Breast epithelium (tissue), 4 donors: ENCODE results near the gene CD84. TPM values are rescaled to one million over a fixed set of nuclear protein-coding genes. Genes with fewer than 3 reads are reported as not detected.

Experiments used
- DNase-seq, 2 donors: peaks; one replicate each; pipeline ENCODE4 v3.0.0-alpha.2; 2019; ENCODE audit warnings: low spot score in 2 of 2
- H3K27ac ChIP-seq, 2 donors: fragments of 200-600 bp; sonication (generic) in 1 of 2; one replicate each; pipeline ENCODE4 v1.5.1; 2016 to 2019; ENCODE audit warnings: mild to moderate bottlenecking in 1 of 2
- H3K27me3 ChIP-seq, 2 donors: fragments of 200-600 bp; sonication (generic) in 1 of 2; one replicate each; pipeline versions ENCODE4 v1.5.1 to v1.6.0; 2017 to 2019; ENCODE audit warnings: control low read depth in 1 of 2, mild to moderate bottlenecking in 1 of 2
- H3K36me3 ChIP-seq: fragments of 200-600 bp; one replicate; pipeline ENCODE4 v1.5.1; 2019
- H3K4me1 ChIP-seq, 2 donors: fragments of 200-600 bp; sonication (generic); one replicate each; pipeline ENCODE4 v1.5.1; 2016 to 2019; ENCODE audit warnings: control low read depth in 1 of 2
- H3K4me3 ChIP-seq, 3 donors: fragments of 200-600 bp; sonication (generic); 1 replicate in 2 of 3; 2 replicates in 1 of 3; pipeline ENCODE4 v1.5.1; 2016 to 2019; ENCODE audit warnings: mild to moderate bottlenecking in 3 of 3, moderate library complexity in 2 of 3
- H3K9me3 ChIP-seq, 2 donors: fragments of 200-600 bp; sonication (generic) in 1 of 2; one replicate each; pipeline ENCODE4 v1.5.1; 2016 to 2019; ENCODE audit warnings: control low read depth in 1 of 2
- POLR2A ChIP-seq: fragments of 450-650 bp; IDR thresholded peaks from one replicate; pipeline ENCODE4 v1.6.1; 2016; ENCODE audit warnings: antibody characterized with exemption, mild to moderate bottlenecking, moderate library complexity
- POLR2AphosphoS5 ChIP-seq, 3 donors: sonication (generic); formaldehyde crosslinking; IDR thresholded peaks; one replicate each; pipeline ENCODE4 v1.6.1; 2017; ENCODE audit warnings: antibody characterized with exemption in 3 of 3
- intact Hi-C: fragments of 100-400 bp; cut with DNase I; formaldehyde crosslinking; loops from one replicate; pipeline ENCODE4 v1.15.1; 2023; ENCODE audit warnings: low total_unique reads
- total RNA-seq, 3 donors: library from RNA; depleted of rRNA; stranded (reverse); fragments of >200 nt; gene quantifications; one replicate each; pipeline ENCODE4 v1.1.0, GENCODE V29; 2016
- TF ChIP-seq, protein P1 (sequence below), 3 donors: fragments of 450-650 bp; IDR thresholded peaks; one replicate each; pipeline ENCODE4 v1.5.1; 2016 to 2017; ENCODE audit warnings: antibody characterized with exemption in 3 of 3, mild to moderate bottlenecking in 3 of 3, moderate library complexity in 3 of 3

CD84 gene
- total RNA-seq, 3 donors from 2014 or later: 2.3 to 17.0 (median 9.8) TPM

DNA sequence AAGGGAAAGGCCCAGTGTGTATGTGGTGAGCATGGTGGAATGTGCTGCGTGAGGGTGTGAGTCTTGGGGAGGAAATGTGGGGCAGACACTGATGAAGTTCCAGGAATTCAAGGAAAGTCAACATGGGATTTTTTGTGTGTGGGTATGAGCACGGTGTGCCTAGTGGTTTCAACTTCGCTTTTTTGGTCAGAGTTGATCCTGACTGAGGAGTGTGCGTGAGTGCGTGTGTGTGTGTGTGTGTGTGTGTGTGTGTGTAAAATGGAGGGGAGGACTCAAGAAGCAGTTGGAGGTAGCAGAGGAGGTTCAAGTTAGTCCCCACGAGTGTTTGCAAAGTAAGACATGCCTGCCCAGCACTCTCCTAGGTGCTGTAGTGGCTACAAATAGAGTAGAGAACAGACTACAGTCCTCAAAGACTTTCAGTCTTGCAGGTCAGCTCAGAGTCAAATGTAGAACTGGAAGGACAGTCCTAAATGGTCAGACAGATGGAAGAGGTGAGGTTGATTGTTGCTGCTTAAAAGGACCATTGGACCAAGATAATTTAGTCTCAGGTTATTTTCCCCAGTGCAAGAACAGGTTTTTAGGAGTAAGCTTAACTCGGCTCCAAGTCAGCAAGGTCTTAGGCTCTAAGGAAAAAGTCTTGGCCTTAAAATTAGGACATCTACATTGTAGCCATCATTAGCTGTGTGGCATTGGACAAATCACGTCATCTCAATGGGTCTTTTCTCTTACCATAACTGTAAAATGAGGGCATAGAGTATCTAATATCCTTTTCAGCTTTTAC, 42.5 kb upstream of the CD84 start:
- no peak for DNase-seq
- H3K27ac ChIP-seq: no peak overlapping the region
- no peaks in the 10 kb centered on the region for H3K27me3 ChIP-seq
- H3K36me3 ChIP-seq: no peaks in the 10 kb centered on the region
- no peak overlapping the region for H3K4me3 ChIP-seq
- intact Hi-C loops: no loop called here
- H3K4me1 ChIP-seq: no peaks in the 10 kb centered on the region
- no peak for TF ChIP-seq POLR2A
- TF ChIP-seq POLR2AphosphoS5 (IDR thresholded peaks at IDR 0.05): no peak
- TF ChIP-seq, protein P1, sequence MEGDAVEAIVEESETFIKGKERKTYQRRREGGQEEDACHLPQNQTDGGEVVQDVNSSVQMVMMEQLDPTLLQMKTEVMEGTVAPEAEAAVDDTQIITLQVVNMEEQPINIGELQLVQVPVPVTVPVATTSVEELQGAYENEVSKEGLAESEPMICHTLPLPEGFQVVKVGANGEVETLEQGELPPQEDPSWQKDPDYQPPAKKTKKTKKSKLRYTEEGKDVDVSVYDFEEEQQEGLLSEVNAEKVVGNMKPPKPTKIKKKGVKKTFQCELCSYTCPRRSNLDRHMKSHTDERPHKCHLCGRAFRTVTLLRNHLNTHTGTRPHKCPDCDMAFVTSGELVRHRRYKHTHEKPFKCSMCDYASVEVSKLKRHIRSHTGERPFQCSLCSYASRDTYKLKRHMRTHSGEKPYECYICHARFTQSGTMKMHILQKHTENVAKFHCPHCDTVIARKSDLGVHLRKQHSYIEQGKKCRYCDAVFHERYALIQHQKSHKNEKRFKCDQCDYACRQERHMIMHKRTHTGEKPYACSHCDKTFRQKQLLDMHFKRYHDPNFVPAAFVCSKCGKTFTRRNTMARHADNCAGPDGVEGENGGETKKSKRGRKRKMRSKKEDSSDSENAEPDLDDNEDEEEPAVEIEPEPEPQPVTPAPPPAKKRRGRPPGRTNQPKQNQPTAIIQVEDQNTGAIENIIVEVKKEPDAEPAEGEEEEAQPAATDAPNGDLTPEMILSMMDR (IDR thresholded peaks at IDR 0.05): no peak
- H3K9me3 ChIP-seq: no peaks in the 10 kb centered on the region

DNA sequence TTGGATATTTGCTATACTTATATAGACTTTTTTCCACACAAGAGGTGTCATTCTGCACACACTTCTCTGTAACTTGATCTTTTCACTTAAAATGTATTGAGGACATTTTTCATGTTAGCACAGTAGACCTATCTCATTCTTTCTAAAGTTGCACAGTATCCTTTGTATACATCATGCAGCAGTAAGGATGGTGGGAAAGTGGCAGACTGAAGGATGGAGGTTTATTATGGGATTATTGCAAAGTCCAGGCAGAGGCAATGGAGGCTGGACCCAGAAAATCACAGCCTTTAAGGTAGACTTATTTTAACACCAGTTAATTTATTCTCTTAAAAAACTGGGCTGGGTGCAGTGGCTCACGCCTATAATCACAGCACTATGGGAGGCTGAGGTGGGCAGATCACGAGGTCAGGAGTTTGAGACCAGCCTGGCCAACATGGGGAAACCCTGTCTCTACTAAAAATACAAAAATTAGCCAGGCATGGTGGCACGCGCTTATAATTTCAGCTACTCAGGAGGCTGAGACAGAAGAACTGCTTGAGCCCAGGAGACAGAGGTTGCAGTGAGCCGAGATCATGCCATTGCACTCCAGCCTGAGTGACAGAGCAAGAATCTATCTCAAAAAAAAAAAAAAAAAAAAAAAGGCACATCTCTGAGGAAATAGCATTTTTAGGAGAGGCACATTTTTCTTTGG, 41.8 kb upstream of the CD84 start:
- no peaks in the 10 kb centered on the region for H3K27me3 ChIP-seq
- DNase-seq: no peak
- H3K9me3 ChIP-seq: no peaks in the 10 kb centered on the region
- no peak overlapping the region for H3K27ac ChIP-seq
- intact Hi-C loops: no loop called here
- no peak overlapping the region for H3K4me3 ChIP-seq
- no peaks in the 10 kb centered on the region for H3K36me3 ChIP-seq
- H3K4me1 ChIP-seq: no peaks in the 10 kb centered on the region
- no peak for TF ChIP-seq POLR2A
- TF ChIP-seq, protein P1 (IDR thresholded peaks at IDR 0.05): no peak
- TF ChIP-seq POLR2AphosphoS5 (IDR thresholded peaks at IDR 0.05): no peak

DNA sequence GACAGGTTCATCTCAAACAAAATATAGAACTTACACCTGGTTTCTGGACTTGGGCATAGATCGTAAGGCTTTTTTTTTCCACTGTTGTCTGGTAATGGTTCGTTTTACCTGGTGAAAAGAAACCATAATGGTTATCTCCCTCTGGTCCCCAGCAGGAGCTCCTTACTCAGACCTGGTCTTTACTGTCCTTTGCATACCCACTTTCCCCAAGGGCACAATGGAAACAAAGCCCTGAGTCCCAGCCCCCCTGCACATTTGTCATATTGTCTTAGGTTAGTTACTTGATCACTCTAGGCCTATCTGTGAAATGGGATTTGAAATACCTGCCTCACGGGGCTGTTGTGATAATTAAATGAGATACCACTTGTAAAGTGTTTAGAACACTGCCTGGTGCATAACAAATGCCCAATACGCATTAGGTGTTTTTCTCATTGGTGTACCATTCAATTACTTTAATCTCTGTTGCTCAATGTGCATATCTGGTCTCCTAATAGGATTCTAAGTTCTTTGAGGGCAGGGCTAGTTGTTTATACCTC, 40.5 kb upstream of the CD84 start:
- H3K36me3 ChIP-seq: no peaks in the 10 kb centered on the region
- no peak for TF ChIP-seq POLR2AphosphoS5 (IDR thresholded peaks at IDR 0.05)
- TF ChIP-seq, protein P1 (IDR thresholded peaks at IDR 0.05): no peak
- TF ChIP-seq POLR2A: no peak
- H3K4me3 ChIP-seq: no peak overlapping the region
- no peaks in the 10 kb centered on the region for H3K9me3 ChIP-seq
- no peak for DNase-seq
- intact Hi-C loops: no loop called here
- H3K27ac ChIP-seq: no peak overlapping the region
- no peaks in the 10 kb centered on the region for H3K27me3 ChIP-seq
- H3K4me1 ChIP-seq: no peaks in the 10 kb centered on the region

DNA sequence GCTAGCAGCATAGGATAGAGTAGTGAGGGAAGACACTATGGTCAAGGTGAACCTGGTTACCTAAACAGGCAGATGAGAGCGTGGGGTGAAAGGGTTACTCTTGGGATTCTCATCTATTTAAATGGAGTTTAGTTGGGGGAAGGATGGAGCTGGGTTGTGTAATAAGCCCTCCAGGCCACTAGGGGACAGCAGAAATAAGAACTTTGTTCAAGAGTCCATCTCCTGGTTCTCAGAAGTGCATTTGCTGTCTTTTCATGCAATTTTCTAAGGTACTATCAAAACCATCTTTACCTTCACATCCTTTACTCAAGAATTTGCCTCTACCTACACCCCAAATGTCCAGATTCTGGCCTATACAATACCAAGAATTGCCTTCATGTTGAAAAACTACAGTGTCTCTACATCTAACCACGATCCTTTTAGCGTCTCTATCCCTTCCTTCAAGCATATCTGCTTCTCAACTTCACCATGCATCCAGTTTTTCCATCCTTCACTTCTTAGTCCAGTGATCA, 39.5 kb upstream of the CD84 start:
- Histone ChIP-seq H3K9me3 (no peaks in the 10 kb centered on the region), H3K27me3 (no peaks in the 10 kb centered on the region), H3K27ac (no peak overlapping the region), H3K36me3 (no peaks in the 10 kb centered on the region), H3K4me1 (no peaks in the 10 kb centered on the region), H3K4me3 (no peak overlapping the region)
- intact Hi-C loops: no loop called here
- no peak for DNase-seq
- TF ChIP-seq, protein P1 (IDR thresholded peaks at IDR 0.05): no peak
- no peak for TF ChIP-seq POLR2AphosphoS5 (IDR thresholded peaks at IDR 0.05)
- no peak for TF ChIP-seq POLR2A

DNA sequence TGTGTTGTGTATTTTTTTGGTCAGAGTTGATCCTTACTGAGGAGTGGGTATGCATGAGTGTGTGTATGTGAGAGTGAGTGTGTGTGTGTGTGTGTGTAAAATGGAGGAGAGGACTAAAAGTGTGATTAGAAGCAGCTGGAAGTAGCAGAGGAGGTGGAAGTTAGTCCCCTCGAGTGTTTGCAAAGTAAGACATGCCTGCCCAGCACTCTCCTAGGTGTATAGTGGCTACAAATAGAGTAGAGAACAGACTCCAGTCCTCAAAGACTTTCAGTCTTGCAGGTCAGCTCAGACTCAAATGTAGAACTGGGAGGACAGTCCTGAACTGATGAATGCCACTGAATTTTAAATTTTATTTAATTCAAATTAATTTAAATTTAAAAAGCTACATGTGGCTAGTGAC, 39.0 kb upstream of the CD84 start:
- Histone ChIP-seq H3K4me3 (no peak overlapping the region), H3K36me3 (no peaks in the 10 kb centered on the region), H3K9me3 (no peaks in the 10 kb centered on the region), H3K27me3 (no peaks in the 10 kb centered on the region), H3K27ac (no peak overlapping the region), H3K4me1 (no peaks in the 10 kb centered on the region)
- no peak for TF ChIP-seq POLR2AphosphoS5 (IDR thresholded peaks at IDR 0.05)
- TF ChIP-seq, protein P1 (IDR thresholded peaks at IDR 0.05): no peak
- TF ChIP-seq POLR2A: no peak
- no peak for DNase-seq
- intact Hi-C loops: no loop called here
